Endodermal cell (in vitro differentiated cells): Measurements from ENCODE around the gene DENND4A. TPM values are rescaled to one million over a fixed set of nuclear protein-coding genes. Genes with fewer than 3 reads are reported as not detected.

Source experiments
- DNase-seq: peaks from one replicate; pipeline ENCODE4 v3.0.0-alpha.2; 2017
- H3K27ac ChIP-seq: 2 replicates; pipeline ENCODE4 v1.5.1; 2013; ENCODE audit warnings: mild to moderate bottlenecking, low read depth, low read length, moderate library complexity
- H3K27me3 ChIP-seq: 2 replicates; pipeline ENCODE4 v1.6.1; 2013; ENCODE audit warnings: mild to moderate bottlenecking, low read length, moderate library complexity; ENCODE audit not compliant: insufficient read depth, control insufficient read depth, poor library complexity, severe bottlenecking
- H3K36me3 ChIP-seq: 2 replicates; pipeline ENCODE4 v1.7.0; 2013; ENCODE audit warnings: mild to moderate bottlenecking, low read length, moderate library complexity; ENCODE audit not compliant: control insufficient read depth, insufficient read depth
- H3K4me1 ChIP-seq: one replicate; pipeline ENCODE4 v1.7.0; 2013; ENCODE audit warnings: low read length; ENCODE audit not compliant: control insufficient read depth, insufficient read depth
- H3K4me3 ChIP-seq: 2 replicates; pipeline ENCODE4 v1.5.1; 2013; ENCODE audit warnings: mild to moderate bottlenecking, low read length, moderate library complexity
- H3K9ac ChIP-seq: 2 replicates; pipeline ENCODE4 v1.6.1; 2013; ENCODE audit warnings: mild to moderate bottlenecking, low read length, moderate library complexity; ENCODE audit not compliant: poor library complexity, severe bottlenecking; ENCODE audit errors: extremely low read depth
- H3K9me3 ChIP-seq: 2 replicates; pipeline ENCODE4 v1.6.1; 2013; ENCODE audit warnings: mild to moderate bottlenecking, low read length, moderate library complexity; ENCODE audit not compliant: control insufficient read depth
- H3K27ac Mint-ChIP-seq: 2 replicates; pipeline ENCODE4 v1.8.0; 2020; ENCODE audit warnings: mixed read lengths
- H3K27me3 Mint-ChIP-seq: 2 replicates; pipeline ENCODE4 v1.8.0; 2021; ENCODE audit warnings: mild to moderate bottlenecking, mixed read lengths; ENCODE audit not compliant: insufficient read depth
- H3K36me3 Mint-ChIP-seq: 2 replicates; pipeline ENCODE4 v1.8.0; 2020; ENCODE audit warnings: low read depth, mixed read lengths
- H3K4me1 Mint-ChIP-seq: 2 replicates; pipeline ENCODE4 v1.8.0; 2020; ENCODE audit warnings: mixed read lengths
- H3K4me3 Mint-ChIP-seq: 2 replicates; pipeline ENCODE4 v1.8.0; 2020; ENCODE audit warnings: mild to moderate bottlenecking, moderate library complexity, mixed read lengths
- H3K9me3 Mint-ChIP-seq: 2 replicates; pipeline ENCODE4 v1.8.0; 2020; ENCODE audit warnings: mild to moderate bottlenecking, mixed read lengths
- CTCF ChIP-seq: fragments of 200-600 bp; sonication (generic); conservative IDR thresholded peaks from 2 replicates; pipeline ENCODE4 v1.5.0; 2021; ENCODE audit warnings: antibody characterized with exemption, mild to moderate bottlenecking
- WGBS, 2 experiments: methylation state at CpG; one replicate each; pipeline versions ENCODE4 v1.1.5 to v1.1.7; 2013; ENCODE audit warnings: missing lambda C conversion rate in 2 of 2, mixed read lengths in 1 of 2; ENCODE audit not compliant: insufficient coverage in 1 of 2, insufficient read length in 1 of 2; 5-methylcytosine and 5-hydroxymethylcytosine counted together
- total RNA-seq, 2 donors: library from RNA; stranded (reverse); fragmentation: NEBNext Ultra II Directional in 1 of 2; extraction: Animal tissue kit (Norgen Biotek cat#: 25700) in 1 of 2; gene quantifications; 2 replicates in 1 of 2; 3 replicates in 1 of 2; pipeline ENCODE4 v1.2.1, GENCODE V29; 2021

The DENND4A gene
- total RNA-seq, 2 donors from 2014 or later = 7.3 to 9.8 TPM

GRCh38 chr15:65651042-65651322, 141.1 kb downstream of the DENND4A start:
- H3K4me3 Mint-ChIP-seq = no peak overlapping the region
- TF ChIP-seq CTCF = no peak
- DNase-seq = no peak
- H3K36me3 ChIP-seq = no peaks in the 10 kb centered on the region
- H3K4me1 ChIP-seq = peaks cover 18% of the 10 kb centered on the region
- no peaks in the 10 kb centered on the region for H3K9me3 ChIP-seq
- no peak overlapping the region for H3K27ac Mint-ChIP-seq
- no peaks in the 10 kb centered on the region for H3K27me3 ChIP-seq
- no peak overlapping the region for H3K27ac ChIP-seq
- H3K4me1 Mint-ChIP-seq = peaks cover 32% of the 10 kb centered on the region
- H3K36me3 Mint-ChIP-seq = peaks cover 7% of the 10 kb centered on the region
- H3K9ac ChIP-seq = no peak overlapping the region
- WGBS, 2 experiments = 96% methylated on average over 1 of the region's 1 CpG; no CpG with 5 or more reads in 1 of the 2 experiments
- H3K27me3 Mint-ChIP-seq = no peaks in the 10 kb centered on the region
- H3K4me3 ChIP-seq = no peak overlapping the region
- no peaks in the 10 kb centered on the region for H3K9me3 Mint-ChIP-seq

DNA sequence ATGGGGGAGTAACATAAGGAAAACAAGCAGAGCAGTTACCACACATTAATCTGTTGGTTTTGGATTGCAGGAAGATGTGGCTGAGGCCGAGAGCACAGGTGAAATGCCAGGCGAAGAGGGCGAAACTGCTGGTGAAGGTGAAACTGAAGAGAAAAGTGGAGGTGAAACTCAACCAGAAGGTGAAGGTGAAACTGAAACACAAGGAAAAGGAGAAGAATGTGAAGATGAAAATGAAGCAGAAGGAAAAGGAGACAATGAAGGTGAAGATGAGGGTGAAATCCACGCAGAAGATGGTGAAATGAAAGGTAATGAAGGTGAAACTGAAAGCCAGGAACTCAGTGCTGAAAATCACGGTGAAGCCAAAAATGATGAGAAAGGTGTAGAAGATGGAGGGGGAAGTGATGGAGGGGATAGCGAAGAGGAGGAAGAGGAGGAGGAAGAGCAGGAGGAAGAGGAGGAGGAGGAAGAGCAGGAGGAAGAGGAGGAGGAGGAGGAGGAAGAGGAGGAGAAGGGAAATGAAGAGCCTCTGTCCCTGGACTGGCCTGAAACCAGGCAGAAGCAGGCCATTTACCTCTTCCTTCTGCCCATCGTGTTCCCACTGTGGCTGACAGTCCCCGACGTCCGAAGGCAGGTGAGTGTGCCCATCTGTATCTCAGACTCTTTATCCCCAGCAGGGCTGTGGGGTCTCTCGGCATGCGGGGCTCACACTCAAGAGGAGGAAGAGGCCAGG, 141.6 kb downstream of the DENND4A start:
- peaks cover 32% of the 10 kb centered on the region for H3K4me1 Mint-ChIP-seq
- no peak overlapping the region for H3K27ac ChIP-seq
- H3K9ac ChIP-seq = no peak overlapping the region
- 93 to 95% methylated on average over 10 to 12 of the region's 12 CpGs for WGBS, 2 experiments
- H3K27ac Mint-ChIP-seq = no peak overlapping the region
- H3K4me3 ChIP-seq = no peak overlapping the region
- no peak for TF ChIP-seq CTCF
- no peak for DNase-seq
- no peaks in the 10 kb centered on the region for H3K27me3 Mint-ChIP-seq
- H3K36me3 ChIP-seq = no peaks in the 10 kb centered on the region
- no peak overlapping the region for H3K4me3 Mint-ChIP-seq
- H3K4me1 ChIP-seq = peaks cover 18% of the 10 kb centered on the region
- H3K9me3 ChIP-seq = no peaks in the 10 kb centered on the region
- H3K36me3 Mint-ChIP-seq = peaks cover 7% of the 10 kb centered on the region
- H3K27me3 ChIP-seq = no peaks in the 10 kb centered on the region
- no peaks in the 10 kb centered on the region for H3K9me3 Mint-ChIP-seq

DNA sequence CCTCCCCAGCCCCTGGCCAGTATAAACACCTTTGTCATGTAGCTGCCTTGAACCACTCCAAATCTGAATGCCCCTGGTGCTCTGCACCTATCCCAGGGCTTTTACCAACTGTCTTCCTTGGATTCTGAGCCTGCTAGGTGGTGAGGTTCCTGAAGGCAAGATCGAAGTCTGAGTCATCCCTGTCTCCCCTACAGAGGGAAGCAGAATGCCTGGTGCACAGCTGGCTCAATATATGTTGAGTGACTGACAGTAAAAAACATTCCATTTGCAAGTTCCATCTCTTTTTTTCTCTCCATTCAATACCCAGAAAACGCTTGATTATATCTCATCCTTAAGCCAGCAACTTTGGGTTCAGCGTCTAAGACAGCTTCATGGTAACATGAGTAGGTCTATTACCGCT, 145.6 kb downstream of the DENND4A start:
- no peak for TF ChIP-seq CTCF
- Histone ChIP-seq H3K9ac (no peak overlapping the region), H3K9me3 (no peaks in the 10 kb centered on the region), H3K27ac (no peak overlapping the region), H3K4me3 (no peak overlapping the region), H3K4me1 (peaks cover 5% of the 10 kb centered on the region), H3K27me3 (no peaks in the 10 kb centered on the region), H3K36me3 (no peaks in the 10 kb centered on the region)
- H3K27me3 Mint-ChIP-seq = no peaks in the 10 kb centered on the region
- H3K9me3 Mint-ChIP-seq = no peaks in the 10 kb centered on the region
- H3K4me3 Mint-ChIP-seq = no peak overlapping the region
- WGBS, 2 experiments = 89 to 90% methylated on average over 4 of the region's 4 CpGs
- no peaks in the 10 kb centered on the region for H3K36me3 Mint-ChIP-seq
- peaks cover 2% of the 10 kb centered on the region for H3K4me1 Mint-ChIP-seq
- no peak overlapping the region for H3K27ac Mint-ChIP-seq
- no peak for DNase-seq
